Measurements from ENCODE around the gene ADARB1. TPM values are rescaled to one million over a fixed set of nuclear protein-coding genes. Genes with fewer than 3 reads are reported as not detected.

The ADARB1 gene
- total RNA-seq, 1 experiment from 2014 or later: 15.8 TPM

GRCh38 chr21:45042664-45043161 lies 31.7 kb upstream of the ADARB1 start:
- Histone ChIP-seq H2BK12ac (ENCODE audit: insufficient read length, low read depth, low read length) (no peak overlapping the region), H3K18ac (ENCODE audit: insufficient read length, low read depth, low read length) (peak overlapping the region; percentile 22), H3T11ph (ENCODE audit: low read length) (no peak overlapping the region), H4K5ac (ENCODE audit: insufficient read length, low read depth, low read length) (no peak overlapping the region), H3K4ac (ENCODE audit: low read depth, low read length) (no peak overlapping the region), H3K56ac (ENCODE audit: insufficient read length, low read depth, low read length) (no peak overlapping the region), H3K23ac (ENCODE audit: insufficient read length, low read depth, low read length) (no peak overlapping the region), H3K79me2 (ENCODE audit: insufficient read depth, low read length) (no peaks in the 10 kb centered on the region), H2BK20ac (ENCODE audit: low read depth, low read length, poor library complexity, severe bottlenecking) (no peak overlapping the region), H2BK120ac (ENCODE audit: low read depth, low read length, poor library complexity, severe bottlenecking) (no peak overlapping the region), H3K79me1 (ENCODE audit: insufficient read depth, low read depth, low read length, poor library complexity, severe bottlenecking) (no peaks in the 10 kb centered on the region), H3K27me3 (ENCODE audit: insufficient read depth, low read length) (no peaks in the 10 kb centered on the region), H3K9me3 (ENCODE audit: control insufficient read depth, low read depth, low read length) (no peaks in the 10 kb centered on the region), H3K4me1 (ENCODE audit: insufficient read depth, low read length) (no peaks in the 10 kb centered on the region), H4K20me1 (ENCODE audit: control insufficient read depth, insufficient read depth, insufficient read length) (no peaks in the 10 kb centered on the region), H3K4me2 (ENCODE audit: insufficient read depth, insufficient read length, low read length) (no peak overlapping the region), H3K9ac (ENCODE audit: extremely low read depth, insufficient read length, low read length) (no peak overlapping the region), H3K27ac (ENCODE audit: insufficient read length, low read depth, low read length) (no peak overlapping the region), H3K23me2 (ENCODE audit: insufficient read length, low read depth, low read length, poor library complexity, severe bottlenecking) (no peaks in the 10 kb centered on the region), H2BK5ac (ENCODE audit: insufficient read length, low read length) (no peak overlapping the region), H2AFZ (ENCODE audit: low read length) (no peak overlapping the region), H3K14ac (ENCODE audit: insufficient read depth, low read length) (peak overlapping the region; percentile 63; the same call in 1 of the 2 replicates), H2AK5ac (ENCODE audit: insufficient read length, low read length) (no peak overlapping the region), H4K91ac (ENCODE audit: insufficient read length, low read depth, low read length) (no peak overlapping the region), H4K8ac (replicated peaks; ENCODE audit: insufficient read length, low read depth, low read length) (peak overlapping the region; percentile 53), H2BK15ac (ENCODE audit: low read depth, low read length) (no peak overlapping the region)
- DNase-seq: peak; percentile 19
- Mint-ChIP-seq H3K27me3 (ENCODE audit: low read depth) (peaks cover 26% of the 10 kb centered on the region), H3K4me1 (no peaks in the 10 kb centered on the region), H3K4me3 (no peak overlapping the region), H3K36me3 (ENCODE audit: insufficient read depth in 1 of 3, low read depth in 3 of 3) (peaks cover 0 to 7% (median 4%) of the 10 kb centered on the region in 3 experiments; a peak in 4 of 7 replicates), H3K27ac (peak overlapping the region in 1 of 3 experiments; percentile 10; a peak in 1 of 7 replicates), H3K9me3 (peaks cover 14 to 18% of the 10 kb centered on the region in 2 experiments)
- TF ChIP-seq, protein P1, sequence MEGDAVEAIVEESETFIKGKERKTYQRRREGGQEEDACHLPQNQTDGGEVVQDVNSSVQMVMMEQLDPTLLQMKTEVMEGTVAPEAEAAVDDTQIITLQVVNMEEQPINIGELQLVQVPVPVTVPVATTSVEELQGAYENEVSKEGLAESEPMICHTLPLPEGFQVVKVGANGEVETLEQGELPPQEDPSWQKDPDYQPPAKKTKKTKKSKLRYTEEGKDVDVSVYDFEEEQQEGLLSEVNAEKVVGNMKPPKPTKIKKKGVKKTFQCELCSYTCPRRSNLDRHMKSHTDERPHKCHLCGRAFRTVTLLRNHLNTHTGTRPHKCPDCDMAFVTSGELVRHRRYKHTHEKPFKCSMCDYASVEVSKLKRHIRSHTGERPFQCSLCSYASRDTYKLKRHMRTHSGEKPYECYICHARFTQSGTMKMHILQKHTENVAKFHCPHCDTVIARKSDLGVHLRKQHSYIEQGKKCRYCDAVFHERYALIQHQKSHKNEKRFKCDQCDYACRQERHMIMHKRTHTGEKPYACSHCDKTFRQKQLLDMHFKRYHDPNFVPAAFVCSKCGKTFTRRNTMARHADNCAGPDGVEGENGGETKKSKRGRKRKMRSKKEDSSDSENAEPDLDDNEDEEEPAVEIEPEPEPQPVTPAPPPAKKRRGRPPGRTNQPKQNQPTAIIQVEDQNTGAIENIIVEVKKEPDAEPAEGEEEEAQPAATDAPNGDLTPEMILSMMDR (conservative IDR thresholded peaks at IDR 0.05): no peak
- no CpG with 5 or more reads among the region's 15 CpGs for WGBS (ENCODE audit: extremely low coverage, insufficient read length, low lambda C conversion rate)
